Inferior parietal cortex (tissue), 1 donor: ENCODE measurements around the gene TTLL10.

Source experiments
- DNase-seq: peaks from one replicate; pipeline ENCODE4 v3.0.0-alpha.2; 2016; ENCODE audit errors: extremely low spot score

TTLL10 gene

GRCh38 chr1:1236176-1236763 is 62.6 kb downstream of the TTLL10 start:
- DNase-seq: no peak

- no peak for DNase-seq
Observed at GRCh38 chr1:1236945-1237873, 63.5 kb downstream of the TTLL10 start.

GRCh38 chr1:1237874-1238701 is 64.4 kb downstream of the TTLL10 start:
- DNase-seq: no peak

- no peak for DNase-seq
Observed at GRCh38 chr1:1238702-1239178, 65.1 kb downstream of the TTLL10 start.

GRCh38 chr1:1239227-1239613 is 65.5 kb downstream of the TTLL10 start:
- DNase-seq: no peak

GRCh38 chr1:1239614-1240347 is 66.1 kb downstream of the TTLL10 start:
- DNase-seq: no peak

- DNase-seq: no peak
Observed at GRCh38 chr1:1240348-1240732, 66.7 kb downstream of the TTLL10 start.

- DNase-seq: no peak
Observed at GRCh38 chr1:1240822-1241587, 67.3 kb downstream of the TTLL10 start.

- DNase-seq: no peak
Observed at GRCh38 chr1:1241588-1242219, 68.0 kb downstream of the TTLL10 start.

- no peak for DNase-seq
Observed at GRCh38 chr1:1242461-1243265, 69.0 kb downstream of the TTLL10 start.

GRCh38 chr1:1243266-1243660 is 69.6 kb downstream of the TTLL10 start:
- no peak for DNase-seq

GRCh38 chr1:1243807-1244191 is 70.1 kb downstream of the TTLL10 start:
- DNase-seq: no peak

- DNase-seq: no peak
Observed at GRCh38 chr1:1244192-1244811, 70.6 kb downstream of the TTLL10 start.

- no peak for DNase-seq
Observed at GRCh38 chr1:1245178-1245816, 71.6 kb downstream of the TTLL10 start.

GRCh38 chr1:1245817-1246576 is 72.3 kb downstream of the TTLL10 start:
- DNase-seq: no peak

GRCh38 chr1:1246577-1247340 is 73.1 kb downstream of the TTLL10 start, which contains the start of gene C1QTNF12:
TSS of gene C1QTNF12 (minus strand) at chr1:1246722. CDS start at chr1:1246690, 32 bp downstream.
- DNase-seq: no peak
